Liver (tissue), 9 donors: ENCODE results near the gene TNFRSF21. TPM values are rescaled to one million over a fixed set of nuclear protein-coding genes. Genes with fewer than 3 reads are reported as not detected.

Experiments used
- DNase-seq: peaks from one replicate; pipeline ENCODE4 v3.0.0-alpha.2; 2017; ENCODE audit warnings: low spot score
- H3K27ac ChIP-seq, 2 donors: one replicate each; pipeline ENCODE4 v1.7.0; 2013; ENCODE audit warnings: inconsistent platforms in 2 of 2, low read length in 2 of 2, control low read depth in 1 of 2, low read depth in 1 of 2, mild to moderate bottlenecking in 1 of 2
- H3K27me3 ChIP-seq, 4 donors: one replicate each; pipeline versions ENCODE4 v1.6.1 to v1.7.0; 2013; ENCODE audit warnings: low read length in 3 of 4, inconsistent platforms in 1 of 4, mild to moderate bottlenecking in 1 of 4, moderate library complexity in 1 of 4; ENCODE audit not compliant: control insufficient read depth in 4 of 4, insufficient read depth in 4 of 4
- H3K36me3 ChIP-seq, 4 donors: one replicate each; pipeline versions ENCODE4 v1.6.1 to v1.7.0; 2013; ENCODE audit warnings: low read length in 3 of 4, mild to moderate bottlenecking in 3 of 4, low read depth in 1 of 4, moderate library complexity in 1 of 4; ENCODE audit not compliant: control insufficient read depth in 4 of 4, insufficient read depth in 3 of 4
- H3K4me1 ChIP-seq, 4 donors: one replicate each; pipeline versions ENCODE4 v1.6.1 to v1.7.0; 2013; ENCODE audit warnings: low read length in 3 of 4, mild to moderate bottlenecking in 3 of 4, moderate library complexity in 1 of 4; ENCODE audit not compliant: control insufficient read depth in 4 of 4, insufficient read depth in 4 of 4
- H3K4me3 ChIP-seq, 3 donors: one replicate each; pipeline versions ENCODE4 v1.6.1 to v1.7.0; 2013; ENCODE audit warnings: low read length in 3 of 3, control low read depth in 1 of 3, low read depth in 1 of 3, mild to moderate bottlenecking in 1 of 3
- H3K9ac ChIP-seq, 2 donors: one replicate each; pipeline ENCODE4 v1.7.0; 2013; ENCODE audit warnings: low read length in 2 of 2, mild to moderate bottlenecking in 2 of 2, moderate library complexity in 2 of 2, control low read depth in 1 of 2, low read depth in 1 of 2
- H3K9me3 ChIP-seq, 4 donors: one replicate each; pipeline versions ENCODE4 v1.6.1 to v1.7.0; 2013; ENCODE audit warnings: low read length in 3 of 4; ENCODE audit not compliant: control insufficient read depth in 4 of 4
- ATF3 ChIP-seq: IDR thresholded peaks from 2 replicates; pipeline ENCODE4 v1.6.1; 2016; ENCODE audit warnings: antibody characterized with exemption
- CTCF ChIP-seq: fragments of 150-350 bp; IDR thresholded peaks from 2 replicates; pipeline ENCODE4 v1.5.1; 2017; ENCODE audit warnings: improper control_type of control experiment, low read depth, low read length; ENCODE audit not compliant: missing input control
- EGR1 ChIP-seq, 2 donors: IDR thresholded peaks; 2 replicates each; pipeline ENCODE4 v1.6.1; 2016 to 2018; ENCODE audit warnings: antibody characterized with exemption in 2 of 2, low read depth in 2 of 2
- FOXA1 ChIP-seq: IDR thresholded peaks from 2 replicates; pipeline ENCODE4 v1.6.1; 2016; ENCODE audit warnings: antibody characterized with exemption
- FOXA2 ChIP-seq: IDR thresholded peaks from 2 replicates; pipeline ENCODE4 v1.6.1; 2016; ENCODE audit warnings: antibody characterized with exemption
- GABPA ChIP-seq, 2 donors: IDR thresholded peaks in 1 of 2; conservative IDR thresholded peaks in 1 of 2; 2 replicates each; pipeline ENCODE4 v1.6.1; 2016; ENCODE audit warnings: antibody characterized with exemption in 2 of 2, mild to moderate bottlenecking in 1 of 2, moderate library complexity in 1 of 2
- HNF4A ChIP-seq, 2 donors: conservative IDR thresholded peaks; 2 replicates each; pipeline ENCODE4 v1.6.1; 2016; ENCODE audit warnings: antibody characterized with exemption in 2 of 2, mild to moderate bottlenecking in 2 of 2
- JUND ChIP-seq, 2 donors: IDR thresholded peaks; 2 replicates each; pipeline ENCODE4 v1.6.1; 2016; ENCODE audit warnings: antibody characterized with exemption in 2 of 2
- MAX ChIP-seq: IDR thresholded peaks from 2 replicates; pipeline ENCODE4 v1.6.1; 2016; ENCODE audit warnings: antibody characterized with exemption
- NR2F2 ChIP-seq: IDR thresholded peaks from 2 replicates; pipeline ENCODE4 v1.6.1; 2016; ENCODE audit warnings: antibody characterized with exemption
- RAD21 ChIP-seq, 2 donors: IDR thresholded peaks; 2 replicates each; pipeline ENCODE4 v1.6.1; 2016; ENCODE audit warnings: antibody characterized with exemption in 2 of 2, mild to moderate bottlenecking in 2 of 2
- REST ChIP-seq: IDR thresholded peaks from 2 replicates; pipeline ENCODE4 v1.6.1; 2016; ENCODE audit warnings: antibody characterized with exemption, mild to moderate bottlenecking
- RXRA ChIP-seq, 2 donors: IDR thresholded peaks; 2 replicates each; pipeline ENCODE4 v1.6.1; 2017 to 2018; ENCODE audit warnings: antibody characterized with exemption in 2 of 2, mild to moderate bottlenecking in 1 of 2
- SP1 ChIP-seq: IDR thresholded peaks from 2 replicates; pipeline ENCODE4 v1.6.1; 2018; ENCODE audit warnings: antibody characterized with exemption, mild to moderate bottlenecking
- TAF1 ChIP-seq: conservative IDR thresholded peaks from 2 replicates; pipeline ENCODE4 v1.6.1; 2016; ENCODE audit warnings: antibody characterized with exemption, mild to moderate bottlenecking
- YY1 ChIP-seq: IDR thresholded peaks from 2 replicates; pipeline ENCODE4 v1.6.1; 2016; ENCODE audit warnings: antibody characterized with exemption, mild to moderate bottlenecking
- ZBTB33 ChIP-seq: IDR thresholded peaks from 2 replicates; pipeline ENCODE4 v1.6.1; 2016; ENCODE audit warnings: antibody characterized with exemption
- WGBS: extraction: QIAGEN DNeasy Blood & Tissue Kit; methylation state at CpG from one replicate; pipeline ENCODE4 v1.1.7; 2013; 5-methylcytosine and 5-hydroxymethylcytosine counted together
- polyA plus RNA-seq, 2 donors: library from polyadenylated mRNA; stranded (reverse) in 1 of 2; unstranded in 1 of 2; fragments of 200-250 nt in 1 of 2; fragments of >200 nt in 1 of 2; fragmentation: Nextera tagmentation in 1 of 2; extraction: Ambion mirVana in 1 of 2; gene quantifications; one replicate each; pipeline versions ENCODE4 v1.2.1 to v1.2.3, GENCODE V29; 2013 to 2015
- total RNA-seq, 2 donors: library from RNA; depleted of rRNA; stranded (reverse); fragments of >200 nt; gene quantifications; one replicate each; pipeline ENCODE4 v1.2.3, GENCODE V29; 2014
- donor health status: healthy.
- donor health status: healthy.
- donor health status: healthy.
- donor health status: healthy.
- donor health status: healthy.

TNFRSF21 gene
- total and polyA plus RNA-seq, 4 donors = 2.1 to 3.2 (median 2.9) TPM

- Histone ChIP-seq H3K4me3 (no peak overlapping the region), H3K27me3 (no peaks in the 10 kb centered on the region), H3K36me3 (no peaks in the 10 kb centered on the region), H3K9ac (no peak overlapping the region), H3K27ac (no peak overlapping the region), H3K9me3 (no peaks in the 10 kb centered on the region), H3K4me1 (no peaks in the 10 kb centered on the region)
- TF ChIP-seq TAF1 = no peak
- no peak for TF ChIP-seq ATF3
- TF ChIP-seq CTCF = no peak
- TF ChIP-seq RXRA (IDR thresholded peaks at IDR 0.05) = no peak
- TF ChIP-seq YY1 = no peak
- TF ChIP-seq ZBTB33 = no peak
- no peak for TF ChIP-seq MAX
- TF ChIP-seq SP1 = no peak
- no peak for TF ChIP-seq JUND (IDR thresholded peaks at IDR 0.05)
- TF ChIP-seq NR2F2 = no peak
- no peak for TF ChIP-seq HNF4A (conservative IDR thresholded peaks at IDR 0.05)
- no peak for TF ChIP-seq FOXA2
- no peak for TF ChIP-seq RAD21 (IDR thresholded peaks at IDR 0.05)
- TF ChIP-seq GABPA (IDR thresholded peaks at IDR 0.05 in 1 of 2, conservative IDR thresholded peaks at IDR 0.05 in 1 of 2) = no peak
- no peak for TF ChIP-seq REST
- TF ChIP-seq EGR1 (IDR thresholded peaks at IDR 0.05; ENCODE audit: low read depth in 2 of 2) = no peak
- WGBS = 72% methylated on average over 2 of the region's 2 CpGs
- no peak for DNase-seq
Measured at GRCh38 chr6:47323321-47323720, 13.6 kb upstream of the TNFRSF21 start.

GRCh38 chr6:47321577-47321976, 11.9 kb upstream of the TNFRSF21 start:
- DNase-seq = no peak
- no peaks in the 10 kb centered on the region for H3K4me1 ChIP-seq
- H3K27ac ChIP-seq = no peak overlapping the region
- no peaks in the 10 kb centered on the region for H3K27me3 ChIP-seq
- 65% methylated on average over 4 of the region's 4 CpGs for WGBS
- TF ChIP-seq FOXA1 (no peak), NR2F2 (no peak), TAF1 (no peak)
- no peak overlapping the region for H3K9ac ChIP-seq
- H3K36me3 ChIP-seq = no peaks in the 10 kb centered on the region
- no peaks in the 10 kb centered on the region for H3K9me3 ChIP-seq
- no peak overlapping the region for H3K4me3 ChIP-seq
